Limb (tissue), 2 donors: Measurements from ENCODE around the gene SLC16A10.
"Not testable (repeated sequence)": the region's sequence is repeated elsewhere in the genome, so short reads cannot be mapped to it uniquely, and the experiment has no call there.

Experiments used
- DNase-seq, 2 donors: peaks; one replicate each; pipeline ENCODE4 v3.0.0-alpha.2; 2016; ENCODE audit errors: extremely low spot score in 2 of 2

SLC16A10 gene, protein sequence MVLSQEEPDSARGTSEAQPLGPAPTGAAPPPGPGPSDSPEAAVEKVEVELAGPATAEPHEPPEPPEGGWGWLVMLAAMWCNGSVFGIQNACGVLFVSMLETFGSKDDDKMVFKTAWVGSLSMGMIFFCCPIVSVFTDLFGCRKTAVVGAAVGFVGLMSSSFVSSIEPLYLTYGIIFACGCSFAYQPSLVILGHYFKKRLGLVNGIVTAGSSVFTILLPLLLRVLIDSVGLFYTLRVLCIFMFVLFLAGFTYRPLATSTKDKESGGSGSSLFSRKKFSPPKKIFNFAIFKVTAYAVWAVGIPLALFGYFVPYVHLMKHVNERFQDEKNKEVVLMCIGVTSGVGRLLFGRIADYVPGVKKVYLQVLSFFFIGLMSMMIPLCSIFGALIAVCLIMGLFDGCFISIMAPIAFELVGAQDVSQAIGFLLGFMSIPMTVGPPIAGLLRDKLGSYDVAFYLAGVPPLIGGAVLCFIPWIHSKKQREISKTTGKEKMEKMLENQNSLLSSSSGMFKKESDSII

DNA sequence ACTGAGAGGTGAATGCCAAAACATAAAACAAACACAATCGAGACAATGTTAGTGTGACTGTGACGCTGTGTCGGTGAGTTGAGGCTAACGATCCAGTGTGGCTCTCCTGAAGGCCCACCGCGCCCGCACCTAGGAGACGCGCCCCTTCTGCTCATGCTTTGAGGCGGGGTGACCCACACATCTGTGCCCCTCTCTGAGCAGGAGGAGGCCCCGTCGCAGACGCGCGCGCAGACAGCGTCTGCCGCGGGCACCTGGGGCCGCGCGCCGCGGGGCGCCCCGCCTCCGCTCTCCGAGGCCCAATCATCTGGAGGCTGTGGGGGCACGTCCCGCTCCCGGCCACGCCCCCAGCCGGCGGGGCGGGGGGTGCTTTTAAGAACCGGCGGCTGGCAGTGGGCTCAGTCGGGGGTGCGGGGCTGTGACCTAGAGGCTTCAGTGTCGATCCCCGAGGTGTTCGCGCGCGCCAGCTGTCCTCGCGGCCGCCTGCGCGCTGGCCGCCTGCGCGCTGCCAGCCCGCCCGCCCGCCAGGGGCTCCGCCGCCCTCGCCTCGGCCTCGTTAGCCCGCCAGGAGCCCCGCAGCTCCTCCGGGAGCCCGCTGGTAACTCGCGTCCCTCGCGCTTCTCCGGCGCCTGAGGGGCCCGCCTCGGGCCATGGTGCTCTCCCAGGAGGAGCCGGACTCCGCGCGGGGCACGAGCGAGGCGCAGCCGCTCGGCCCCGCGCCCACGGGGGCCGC, at the start of gene SLC16A10:
Gene SLC16A10, plus strand, starts transcription at position 398 of the 730 bp plus-strand sequence. Its CDS starts 250 bp downstream, at position 648.
- peak; percentile 58 to 87 for DNase-seq

DNA sequence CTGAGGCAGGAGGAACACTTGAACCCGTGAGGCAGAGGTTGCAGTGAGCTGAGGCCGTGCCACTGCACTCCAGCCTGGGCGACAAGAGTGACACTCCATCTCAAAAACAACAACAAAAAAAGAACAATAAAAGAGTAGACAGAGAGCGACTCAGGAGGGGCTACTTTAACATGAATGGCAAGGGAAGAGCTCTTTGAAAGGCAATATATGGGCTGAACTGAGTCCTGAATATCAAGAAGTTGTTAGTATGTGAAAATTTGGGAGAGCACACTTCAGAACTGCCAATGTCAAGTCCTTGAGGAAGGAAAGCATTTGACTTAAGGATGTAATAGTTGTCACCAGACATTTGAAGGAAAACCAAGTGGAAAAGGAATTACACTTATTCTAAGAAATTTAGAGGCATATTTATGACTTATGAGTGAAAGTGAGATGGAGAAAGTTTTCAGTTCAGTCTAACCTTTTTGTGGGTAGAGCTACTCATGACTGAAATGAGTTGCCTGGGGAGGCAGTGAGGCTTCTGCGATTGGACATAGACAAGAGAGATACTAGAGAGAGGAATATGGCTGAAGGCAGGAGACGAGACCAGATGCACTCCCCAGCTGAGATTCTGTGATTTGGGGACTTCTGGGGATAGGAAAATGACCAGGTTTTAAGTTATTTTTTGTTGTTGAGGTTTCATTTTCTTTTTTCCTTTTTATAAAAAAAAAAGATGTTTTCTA, 48.6 kb upstream of the SLC16A10 start:
- no peak for DNase-seq

DNA sequence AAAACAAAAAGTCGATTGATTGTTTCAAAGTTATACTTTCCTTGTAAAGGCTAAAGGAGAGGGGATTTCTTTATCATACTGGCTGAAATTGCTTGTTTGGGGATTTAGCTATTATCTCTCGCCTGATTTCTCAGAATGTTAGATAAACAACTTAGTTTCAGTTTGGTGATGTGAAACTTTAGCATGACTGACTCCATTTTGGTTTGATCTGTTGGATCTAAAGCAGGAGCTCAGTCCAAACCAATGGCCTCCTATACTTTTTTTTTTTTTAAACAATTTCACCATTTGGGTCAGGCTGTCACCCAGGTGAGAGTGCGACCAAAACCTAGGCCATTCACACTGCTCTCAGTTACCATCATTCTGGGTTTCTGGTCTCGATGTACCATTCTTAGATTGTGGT, 45.4 kb upstream of the SLC16A10 start:
- no peak for DNase-seq

DNA sequence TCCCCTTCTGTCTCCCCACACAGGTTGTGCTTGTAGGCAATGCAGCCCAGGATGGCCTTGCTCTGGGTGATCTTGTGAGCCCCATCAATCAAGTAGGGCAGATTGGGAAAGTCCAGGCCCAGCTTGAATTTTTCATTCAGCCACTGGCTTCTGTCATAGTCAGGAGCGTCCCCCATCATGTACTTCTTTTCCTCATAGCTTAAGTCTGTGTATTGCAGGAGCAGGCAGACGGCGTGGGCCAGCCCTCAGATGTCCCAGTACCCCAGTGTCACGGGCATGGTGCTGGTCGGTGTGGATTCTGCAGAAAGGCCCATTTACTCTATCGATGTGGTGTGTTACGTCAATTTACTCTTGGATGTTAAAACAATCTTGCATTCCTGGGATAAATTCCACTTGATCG, 40.1 kb upstream of the SLC16A10 start:
- no peak for DNase-seq

DNA sequence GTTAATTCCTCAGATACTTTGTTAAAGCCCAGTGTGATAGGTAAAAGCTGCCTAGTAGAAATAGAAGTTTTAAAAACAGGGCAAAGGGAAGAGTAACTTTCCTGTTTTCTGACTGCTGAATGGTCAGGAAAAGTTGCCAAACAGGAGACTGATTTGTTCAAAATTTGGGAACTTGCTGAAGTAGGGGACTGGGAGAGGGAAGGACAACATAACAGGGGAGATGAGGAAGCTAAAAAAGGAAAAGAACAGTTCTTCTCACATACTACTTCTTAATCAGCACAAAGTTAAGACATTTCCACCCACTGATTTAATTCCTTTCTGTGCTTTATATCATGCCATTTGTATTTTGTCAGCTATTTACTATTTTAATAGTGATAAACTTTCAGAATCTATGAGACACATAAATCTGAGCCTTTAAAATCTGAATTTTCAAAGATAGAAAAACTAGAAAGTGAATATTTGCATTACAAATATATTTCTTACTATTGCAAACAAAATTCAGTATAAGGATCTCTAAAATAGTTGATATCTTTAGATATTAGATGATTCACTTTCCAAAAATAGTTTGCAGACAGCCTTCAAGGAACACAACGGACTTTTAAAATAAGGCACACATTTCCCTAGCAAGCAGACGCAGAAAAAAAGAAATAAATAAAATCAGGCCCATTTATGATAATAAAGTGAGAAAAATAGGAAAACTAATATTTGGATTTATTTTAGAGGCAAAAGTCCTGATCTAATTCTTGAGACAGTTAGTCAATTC, 36.9 kb upstream of the SLC16A10 start:
- no peak for DNase-seq

DNA sequence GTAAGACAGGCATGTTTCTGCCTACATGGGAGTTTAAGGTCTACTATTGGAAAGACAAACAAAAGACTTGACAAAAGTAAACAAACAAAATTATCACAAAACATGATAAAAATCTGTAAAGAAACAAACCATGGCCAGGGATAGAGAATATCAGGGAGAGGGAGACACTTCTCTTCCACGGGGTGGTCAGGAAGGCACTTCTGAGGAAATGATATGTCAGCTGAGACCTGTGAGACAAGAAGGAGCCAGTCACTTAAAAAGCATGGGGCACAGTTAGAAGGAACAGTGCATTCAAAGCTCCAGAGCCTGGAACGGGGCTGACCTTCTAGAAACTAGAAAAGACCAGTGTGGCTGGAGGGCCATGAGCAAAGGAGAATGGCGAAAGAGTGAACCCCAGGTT, 35.1 kb upstream of the SLC16A10 start:
- no peak for DNase-seq

DNA sequence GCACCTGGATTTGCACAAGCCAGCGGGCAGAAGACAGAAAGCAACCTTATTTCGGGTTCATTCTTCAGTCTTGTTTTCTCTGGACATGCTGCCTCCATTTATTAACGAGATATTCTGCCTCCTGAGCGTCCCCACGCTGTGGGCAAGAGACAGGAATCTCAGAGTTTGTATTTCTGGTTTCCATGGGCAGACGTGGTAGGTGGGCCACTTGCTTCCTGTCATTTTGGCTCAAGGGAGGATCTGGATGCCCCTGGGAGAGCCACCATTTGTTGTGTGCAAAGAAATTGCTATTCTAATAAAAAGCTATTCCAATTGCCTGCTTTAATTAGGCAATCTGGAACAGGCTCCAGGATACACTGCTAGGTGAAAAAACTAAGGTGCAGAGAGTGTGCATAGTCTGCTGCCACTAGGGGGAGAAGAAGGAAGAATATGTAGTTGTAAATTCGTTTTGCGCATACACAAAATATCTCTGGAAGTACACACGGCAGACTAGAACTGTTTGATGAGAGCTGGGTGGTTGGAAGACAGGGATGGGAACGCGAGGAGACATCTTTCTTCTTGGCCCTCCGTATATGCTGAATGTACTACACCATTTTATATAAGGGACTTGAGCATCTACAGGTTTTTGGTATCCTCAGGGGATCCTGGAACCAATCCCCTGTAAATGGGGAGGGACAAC, 30.1 kb upstream of the SLC16A10 start:
- DNase-seq: peak in 1 of 2 donors; percentile 34

DNA sequence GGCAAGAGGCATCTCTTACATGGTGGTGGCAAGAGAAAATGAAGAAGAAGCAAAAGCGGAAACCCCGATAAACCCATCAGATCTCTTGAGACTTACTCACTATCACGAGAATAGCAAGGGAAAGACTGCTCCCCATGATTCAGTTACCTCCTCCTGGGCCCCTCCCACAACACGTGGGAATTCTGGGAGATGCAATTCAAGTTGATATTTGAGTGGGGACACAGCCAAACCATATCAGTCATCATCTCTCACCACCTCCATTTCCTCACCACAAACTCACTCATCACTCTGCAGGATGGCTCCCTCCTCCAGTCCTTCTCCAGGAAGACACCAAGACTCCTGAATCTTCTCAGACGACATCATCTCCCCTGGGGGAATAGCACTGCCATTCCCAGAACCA, 25.8 kb upstream of the SLC16A10 start:
- DNase-seq: no peak

DNA sequence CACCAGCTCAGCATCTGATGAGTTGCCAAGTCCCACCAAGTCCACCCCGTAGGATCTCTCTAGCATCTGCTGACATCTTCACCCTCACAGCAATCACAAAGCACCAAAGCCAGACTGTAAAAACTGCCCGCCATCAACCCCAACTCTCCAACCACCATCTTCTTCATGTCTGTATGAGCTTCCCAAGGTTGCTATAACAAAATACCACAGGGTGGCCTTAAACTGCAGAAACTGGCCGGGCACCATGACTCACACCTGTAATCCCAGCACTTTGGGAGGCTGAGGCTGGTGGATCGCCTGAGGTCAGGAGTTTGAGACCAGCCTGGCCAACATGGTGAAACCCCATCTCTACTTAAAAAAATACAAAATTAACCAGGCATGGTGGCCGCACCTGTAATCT, 25.3 kb upstream of the SLC16A10 start:
- not testable (repeated sequence) for DNase-seq

DNA sequence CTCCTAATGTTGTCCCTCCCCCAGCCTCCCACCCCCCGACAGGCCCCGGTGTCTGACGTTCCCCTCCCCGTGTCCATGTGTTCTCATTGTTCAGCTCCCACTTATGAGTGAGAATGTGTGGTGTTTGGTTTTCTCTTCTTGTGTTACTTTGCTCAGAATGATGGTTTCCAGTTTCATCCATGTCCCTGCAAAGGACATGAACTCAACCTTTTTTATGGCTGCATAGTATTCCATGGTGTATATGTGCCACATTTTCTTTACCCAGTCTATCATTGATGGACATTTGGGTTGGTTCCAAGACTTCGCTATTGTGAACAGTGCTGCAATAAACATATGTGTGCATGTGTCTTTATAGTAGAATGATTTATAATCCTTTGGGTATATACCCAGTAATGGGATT, 24.4 kb upstream of the SLC16A10 start:
- not testable (repeated sequence) for DNase-seq

DNA sequence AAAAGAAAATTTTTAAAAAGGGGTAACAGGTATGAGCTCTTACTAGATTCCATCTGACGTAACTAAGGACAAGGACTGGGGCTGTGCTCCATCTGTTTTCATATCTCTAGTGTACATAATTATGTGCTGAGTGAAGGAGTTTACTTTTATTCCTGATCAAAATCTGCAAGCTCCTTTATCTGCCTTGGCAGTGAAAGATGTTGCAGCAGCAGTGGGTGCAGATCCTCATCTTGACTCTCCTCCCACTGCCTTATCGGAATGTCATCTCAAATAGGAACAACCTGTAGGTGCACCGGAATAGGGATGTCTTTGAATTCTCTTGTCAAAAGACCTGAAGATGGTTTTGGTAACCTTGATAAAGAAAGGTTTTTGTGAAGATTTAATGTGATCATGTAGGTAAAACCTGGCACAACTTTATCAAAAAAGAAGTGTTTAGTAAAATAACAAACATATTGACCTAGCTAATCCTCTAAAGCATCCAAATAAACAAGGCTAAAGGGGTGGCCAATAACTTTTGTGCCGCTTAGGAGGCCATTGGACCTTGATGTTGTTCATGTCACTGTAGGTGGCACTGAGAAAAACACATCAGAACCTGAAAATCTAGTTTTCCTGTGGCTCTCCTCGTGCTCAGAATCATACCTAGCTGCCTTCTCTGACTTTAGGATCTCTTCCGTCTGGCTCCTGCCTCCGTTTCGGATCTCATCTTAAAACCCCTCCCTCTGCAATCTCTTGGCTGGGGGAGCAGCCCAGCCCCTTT, 19.0 kb upstream of the SLC16A10 start:
- DNase-seq: no peak

DNA sequence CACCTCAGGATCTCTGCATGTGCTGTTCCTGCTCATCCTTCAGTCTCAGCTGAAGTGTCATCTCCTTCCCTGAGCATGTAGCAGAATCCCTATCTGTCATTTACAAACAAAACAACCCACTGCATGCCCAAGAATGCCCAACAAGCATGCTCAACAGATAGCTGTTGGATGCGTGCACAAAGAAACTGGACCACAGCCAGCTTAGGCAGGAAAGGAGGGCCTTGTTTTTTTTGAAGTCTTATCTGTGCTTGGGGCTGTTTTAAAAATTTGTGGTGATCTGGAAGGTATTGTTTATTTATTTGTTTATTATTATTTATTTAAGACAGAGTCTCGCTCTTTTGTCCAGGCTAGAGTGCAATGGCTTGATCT, 18.5 kb upstream of the SLC16A10 start:
- DNase-seq: no peak

DNA sequence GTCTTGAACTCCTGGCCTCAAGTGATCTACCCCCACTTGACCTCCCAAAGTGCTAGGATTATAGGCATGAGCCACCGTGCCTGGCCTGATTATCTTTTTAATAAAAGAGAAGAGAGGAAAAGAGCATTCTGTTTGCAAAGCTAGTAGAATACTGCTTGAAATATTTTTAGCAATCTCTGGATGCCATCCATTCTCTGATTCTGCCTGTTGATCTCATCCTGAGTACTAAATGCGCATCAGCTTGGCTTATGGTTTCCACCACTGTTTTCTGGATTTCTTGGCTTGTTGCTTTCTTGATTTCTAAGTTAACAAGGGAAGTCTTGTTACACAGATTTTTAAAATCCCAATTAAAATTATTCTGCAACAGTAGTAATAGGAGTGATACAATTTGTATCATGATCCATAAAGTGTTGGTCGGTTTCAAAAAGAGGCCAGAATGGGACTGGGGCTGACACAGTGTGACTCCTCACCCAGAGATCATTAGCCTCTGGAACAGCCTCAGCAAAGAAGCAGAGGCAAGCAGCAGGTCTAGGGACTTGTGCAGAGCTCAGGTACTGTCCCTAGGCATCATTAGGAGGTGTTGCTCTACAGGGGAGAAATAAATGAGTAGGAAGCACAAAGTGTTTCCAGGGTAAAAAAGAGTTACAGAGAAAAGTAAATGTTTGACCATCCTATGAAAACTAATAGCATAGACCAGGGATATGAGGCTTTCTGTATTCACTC, 17.8 kb upstream of the SLC16A10 start:
- DNase-seq: no peak

DNA sequence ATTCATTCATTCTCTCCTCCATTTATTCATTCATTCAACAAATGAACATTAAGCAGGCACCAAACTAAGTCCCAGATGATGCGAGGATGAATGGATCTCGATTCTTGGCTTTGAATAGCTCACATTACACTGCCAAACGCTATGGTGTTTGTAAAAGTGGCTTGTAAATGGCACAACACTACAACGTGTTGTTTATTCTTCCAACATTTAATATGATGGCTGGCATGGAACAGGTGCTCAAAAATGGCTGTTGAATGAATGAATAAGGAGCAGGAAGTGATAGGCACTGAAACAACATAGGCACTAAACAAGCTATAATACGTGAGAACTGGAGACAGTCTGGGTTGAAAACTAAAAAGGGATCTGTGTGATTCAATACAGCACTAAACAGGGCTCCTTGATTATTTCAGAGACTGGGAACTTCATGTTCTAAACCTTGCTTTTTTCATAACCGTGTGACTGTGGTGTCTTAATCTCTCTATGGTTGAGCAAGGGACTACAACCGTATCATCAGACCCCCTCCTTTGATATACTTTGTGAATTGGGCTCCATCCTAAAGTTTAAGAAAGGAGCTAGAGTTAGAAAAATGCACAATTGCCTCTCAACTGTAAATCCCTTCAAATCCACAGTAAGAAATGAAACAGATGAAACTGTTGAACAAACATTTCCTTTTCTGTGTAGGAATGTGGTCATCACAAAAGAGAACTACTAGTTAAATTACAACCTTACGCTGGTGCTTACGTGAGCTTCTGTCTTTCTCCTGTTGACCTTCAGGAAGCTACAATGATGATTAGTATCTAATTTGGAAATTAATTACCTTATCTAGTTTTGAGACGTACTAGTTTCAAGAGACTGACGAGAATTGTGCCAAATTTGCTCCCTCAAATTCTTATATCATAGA, 16.9 kb upstream of the SLC16A10 start:
- DNase-seq: no peak

DNA sequence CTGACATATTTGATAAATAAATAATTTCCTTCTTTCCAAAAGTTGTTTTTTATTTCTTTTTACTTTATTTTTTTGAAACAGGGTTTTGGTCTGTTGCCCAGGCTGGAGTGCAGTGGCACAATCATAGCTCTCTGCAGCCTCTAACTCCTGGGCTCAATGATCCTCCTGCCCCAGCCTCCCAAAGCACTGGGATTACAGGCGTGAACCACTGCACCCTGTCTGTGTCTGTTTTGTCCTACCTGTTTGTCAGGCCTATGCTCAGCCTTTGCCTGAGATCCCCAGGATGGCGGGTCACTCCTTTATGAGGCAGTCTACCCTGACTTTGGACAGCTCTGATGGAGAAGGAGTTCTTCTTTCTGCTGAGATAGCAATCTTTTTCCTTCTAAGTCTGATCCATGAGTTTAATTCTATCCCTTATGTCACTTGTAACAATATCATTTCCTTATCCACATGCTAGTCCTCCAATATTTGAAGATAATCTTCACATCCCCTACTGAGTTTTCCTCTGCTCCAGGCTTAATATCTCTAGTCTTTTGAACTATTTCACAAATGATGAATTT, 14.4 kb upstream of the SLC16A10 start:
- DNase-seq: no peak

DNA sequence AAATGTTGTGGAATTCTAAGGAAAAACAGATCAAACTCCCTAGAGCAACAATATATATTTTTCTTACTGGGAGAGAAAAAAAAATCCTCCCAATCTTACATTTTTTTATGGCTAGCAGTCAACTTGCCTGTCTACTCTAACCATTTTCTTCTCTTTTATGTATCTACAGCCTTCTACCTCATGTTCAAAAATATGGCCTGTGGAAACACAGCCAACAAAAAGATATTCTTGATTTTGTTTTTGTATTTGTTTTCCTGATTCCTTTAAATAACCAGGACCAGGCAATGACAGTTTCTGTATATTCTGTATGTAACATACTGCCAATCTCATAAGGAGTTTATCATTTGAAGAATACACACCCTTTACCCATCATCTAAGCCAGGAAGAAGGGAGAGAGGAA, 13.0 kb upstream of the SLC16A10 start:
- DNase-seq: no peak

DNA sequence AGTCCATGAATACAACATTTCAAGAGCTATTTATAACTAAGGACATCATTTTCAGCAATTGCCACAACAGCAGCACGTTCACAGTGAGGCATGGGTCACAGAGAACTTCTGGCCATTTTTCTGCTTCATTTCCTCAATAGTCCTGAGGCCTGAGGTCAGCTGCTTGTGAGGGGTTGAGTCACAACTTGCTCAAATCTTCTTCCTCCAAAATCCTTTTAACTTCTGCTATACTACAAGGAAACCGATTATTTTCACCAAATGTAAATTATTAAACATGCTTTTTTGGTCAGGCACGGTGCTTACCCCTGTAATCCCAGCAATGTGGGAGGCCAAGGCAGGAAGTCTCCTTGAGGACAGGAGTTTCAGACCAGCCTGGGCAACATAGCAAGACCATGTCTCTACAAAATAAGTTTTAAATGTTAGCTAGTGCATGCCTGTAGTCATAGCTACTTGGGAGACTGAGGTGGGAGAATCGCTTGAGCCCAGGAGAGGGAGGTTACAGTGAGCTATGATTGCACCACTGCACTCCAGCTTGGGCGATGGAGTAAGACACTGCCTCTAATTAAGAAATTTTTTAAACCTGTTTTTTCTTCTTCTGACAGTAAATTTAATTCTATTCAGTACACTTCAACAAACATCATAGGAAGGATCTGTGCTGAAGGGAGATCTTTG, 11.1 kb upstream of the SLC16A10 start:
- DNase-seq: no peak
